ENCODE data around the gene CACNA2D3. TPM values are rescaled to one million over a fixed set of nuclear protein-coding genes. Genes with fewer than 3 reads are reported as not detected.
"Not testable (repeated sequence)": the region's sequence is repeated elsewhere in the genome, so short reads cannot be mapped to it uniquely, and the experiment has no call there.

Gene CACNA2D3
- total RNA-seq, 4 donors from 2014 or later: 0.83 to 5.0 (median 2.5) TPM

DNA sequence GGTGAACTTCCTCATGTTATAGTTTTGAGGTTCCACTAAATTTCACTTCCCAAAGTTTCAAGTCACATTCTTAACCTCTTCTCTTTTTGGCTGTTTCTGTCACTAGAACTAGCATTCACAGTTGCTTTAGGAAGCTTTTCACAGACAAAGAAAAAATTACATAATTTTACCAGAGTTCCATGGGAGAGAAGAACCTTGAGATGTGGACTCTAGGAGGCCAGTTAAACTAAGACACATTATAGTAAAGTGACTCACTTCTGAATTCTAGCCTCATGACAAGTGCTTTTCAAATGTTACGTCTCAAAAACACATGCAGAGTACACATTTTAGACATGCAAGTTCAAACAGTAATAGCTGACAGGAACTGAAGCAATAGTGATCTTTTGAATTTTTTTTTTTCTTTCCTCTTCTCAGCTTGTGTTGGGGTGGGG is 845.4 kb downstream of the CACNA2D3 start:
- intact Hi-C loops (cut with DNase I; ENCODE audit: low total_unique reads): no loop called here
- Histone ChIP-seq H3K4me1 (no peaks in the 10 kb centered on the region), H3K36me3 (no peaks in the 10 kb centered on the region), H3K9me3 (no peaks in the 10 kb centered on the region), H3K27ac (no peak overlapping the region), H3K27me3 (no peaks in the 10 kb centered on the region), H3K4me3 (no peak overlapping the region)
- TF ChIP-seq, protein P1, sequence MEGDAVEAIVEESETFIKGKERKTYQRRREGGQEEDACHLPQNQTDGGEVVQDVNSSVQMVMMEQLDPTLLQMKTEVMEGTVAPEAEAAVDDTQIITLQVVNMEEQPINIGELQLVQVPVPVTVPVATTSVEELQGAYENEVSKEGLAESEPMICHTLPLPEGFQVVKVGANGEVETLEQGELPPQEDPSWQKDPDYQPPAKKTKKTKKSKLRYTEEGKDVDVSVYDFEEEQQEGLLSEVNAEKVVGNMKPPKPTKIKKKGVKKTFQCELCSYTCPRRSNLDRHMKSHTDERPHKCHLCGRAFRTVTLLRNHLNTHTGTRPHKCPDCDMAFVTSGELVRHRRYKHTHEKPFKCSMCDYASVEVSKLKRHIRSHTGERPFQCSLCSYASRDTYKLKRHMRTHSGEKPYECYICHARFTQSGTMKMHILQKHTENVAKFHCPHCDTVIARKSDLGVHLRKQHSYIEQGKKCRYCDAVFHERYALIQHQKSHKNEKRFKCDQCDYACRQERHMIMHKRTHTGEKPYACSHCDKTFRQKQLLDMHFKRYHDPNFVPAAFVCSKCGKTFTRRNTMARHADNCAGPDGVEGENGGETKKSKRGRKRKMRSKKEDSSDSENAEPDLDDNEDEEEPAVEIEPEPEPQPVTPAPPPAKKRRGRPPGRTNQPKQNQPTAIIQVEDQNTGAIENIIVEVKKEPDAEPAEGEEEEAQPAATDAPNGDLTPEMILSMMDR (IDR thresholded peaks at IDR 0.05): no peak
- no peak for TF ChIP-seq POLR2A (IDR thresholded peaks at IDR 0.05)
- DNase-seq: no peak

DNA sequence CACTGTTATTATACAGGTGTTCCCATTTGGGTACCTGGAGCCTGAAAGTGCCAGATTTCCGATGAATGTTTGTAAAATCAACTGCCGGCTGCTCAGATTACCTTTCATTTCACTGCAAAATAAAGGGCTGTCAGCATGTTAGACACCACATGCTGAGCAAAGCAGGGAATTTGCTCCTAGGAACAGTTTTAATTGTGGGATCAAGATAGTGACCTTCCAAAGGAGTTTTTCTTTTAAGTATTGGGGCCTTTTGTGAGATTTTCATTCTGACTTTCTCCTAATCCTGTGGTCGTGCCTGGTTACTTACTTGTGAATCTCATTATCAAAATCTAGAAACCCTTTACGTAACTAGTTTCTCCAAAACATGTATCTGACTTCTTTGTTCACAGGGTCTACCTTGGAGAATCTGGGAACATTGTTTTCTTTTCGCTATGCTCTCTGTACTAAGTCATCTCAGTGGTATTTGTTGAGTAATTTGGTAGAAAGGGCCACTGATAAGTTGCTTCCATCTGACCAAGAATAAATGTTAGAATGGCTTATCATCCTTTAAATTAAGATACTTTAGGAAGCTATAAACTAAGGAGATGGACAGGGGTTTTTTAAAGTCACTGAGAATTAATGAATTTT is 846.3 kb downstream of the CACNA2D3 start:
- no peaks in the 10 kb centered on the region for H3K27me3 ChIP-seq
- no peaks in the 10 kb centered on the region for H3K4me1 ChIP-seq
- no peak overlapping the region for H3K27ac ChIP-seq
- H3K9me3 ChIP-seq: no peaks in the 10 kb centered on the region
- no peak for DNase-seq
- TF ChIP-seq, protein P1 (IDR thresholded peaks at IDR 0.05): no peak
- TF ChIP-seq POLR2A (IDR thresholded peaks at IDR 0.05): no peak
- intact Hi-C loops (cut with DNase I; ENCODE audit: low total_unique reads): no loop called here
- no peaks in the 10 kb centered on the region for H3K36me3 ChIP-seq
- no peak overlapping the region for H3K4me3 ChIP-seq

DNA sequence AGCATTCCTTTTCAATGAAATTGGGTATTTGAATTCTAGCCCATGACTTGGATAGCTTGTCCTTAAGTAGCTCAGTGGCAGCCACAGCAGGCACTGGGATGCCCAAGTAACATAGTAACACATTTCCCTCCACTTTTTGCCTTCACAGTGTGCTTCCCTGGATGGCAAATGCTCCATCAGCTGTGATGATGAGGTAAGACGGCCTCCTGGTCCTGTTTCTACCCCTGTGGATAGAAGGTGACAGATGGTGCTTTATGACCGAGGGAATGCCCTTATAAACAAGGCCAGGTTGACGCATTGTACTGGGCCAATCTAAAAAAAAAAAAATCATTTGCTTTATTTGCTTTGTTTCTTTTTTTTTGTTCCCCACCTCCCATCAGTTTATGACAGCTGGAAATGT is 847.3 kb downstream of the CACNA2D3 start:
- Histone ChIP-seq H3K9me3 (no peaks in the 10 kb centered on the region), H3K36me3 (no peaks in the 10 kb centered on the region), H3K27me3 (no peaks in the 10 kb centered on the region), H3K4me3 (no peak overlapping the region), H3K27ac (no peak overlapping the region), H3K4me1 (no peaks in the 10 kb centered on the region)
- intact Hi-C loops (cut with DNase I; ENCODE audit: low total_unique reads): no loop called here
- no peak for DNase-seq
- no peak for TF ChIP-seq POLR2A (IDR thresholded peaks at IDR 0.05)
- TF ChIP-seq, protein P1 (IDR thresholded peaks at IDR 0.05): no peak

DNA sequence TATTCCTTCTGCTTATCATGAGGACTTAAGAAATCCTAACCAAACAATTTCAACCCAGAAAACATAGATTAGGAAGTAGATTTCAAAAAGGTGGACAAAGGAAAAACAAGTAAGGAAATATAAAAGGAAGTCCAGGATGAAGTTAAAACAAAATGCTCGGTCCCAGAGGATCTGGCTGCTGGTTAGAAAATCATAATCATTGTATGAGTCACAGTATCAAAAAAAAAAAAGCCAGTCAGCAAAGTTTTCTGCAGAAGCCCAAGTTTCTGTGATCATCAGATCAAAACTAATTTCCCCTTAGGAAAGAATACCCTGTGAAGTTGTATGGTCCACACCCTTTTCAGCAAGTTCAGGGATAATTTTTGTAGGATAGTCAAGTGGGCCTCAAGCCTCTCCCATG is 848.5 kb downstream of the CACNA2D3 start:
- Histone ChIP-seq H3K4me3 (no peak overlapping the region), H3K36me3 (no peaks in the 10 kb centered on the region), H3K4me1 (no peaks in the 10 kb centered on the region), H3K9me3 (no peaks in the 10 kb centered on the region), H3K27ac (no peak overlapping the region), H3K27me3 (no peaks in the 10 kb centered on the region)
- intact Hi-C loops (cut with DNase I; ENCODE audit: low total_unique reads): no loop called here
- DNase-seq: no peak
- no peak for TF ChIP-seq POLR2A (IDR thresholded peaks at IDR 0.05)
- TF ChIP-seq, protein P1 (IDR thresholded peaks at IDR 0.05): no peak

DNA sequence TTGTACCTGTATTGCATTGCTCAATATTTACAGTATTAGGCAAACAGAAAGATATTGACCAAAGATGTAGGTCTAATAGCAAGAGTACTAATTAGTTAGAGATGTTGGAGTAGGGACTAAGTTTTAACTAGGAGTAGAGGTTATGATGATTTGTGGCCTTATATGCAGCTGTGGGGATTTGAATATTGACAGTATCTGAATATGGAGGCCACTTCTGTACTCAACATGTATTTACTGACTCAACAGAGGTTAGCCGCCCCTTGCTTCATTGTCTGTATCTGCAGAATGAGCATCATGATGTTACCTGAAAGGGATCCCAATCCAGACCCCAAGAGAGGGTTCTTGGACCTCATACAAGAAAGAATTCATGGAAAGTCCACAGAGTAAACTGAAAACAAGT is 855.1 kb downstream of the CACNA2D3 start:
- Histone ChIP-seq H3K4me3 (no peak overlapping the region), H3K36me3 (no peaks in the 10 kb centered on the region), H3K9me3 (no peaks in the 10 kb centered on the region), H3K27ac (no peak overlapping the region), H3K4me1 (no peaks in the 10 kb centered on the region), H3K27me3 (no peaks in the 10 kb centered on the region)
- no peak for DNase-seq
- intact Hi-C loops (cut with DNase I; ENCODE audit: low total_unique reads): no loop called here
- TF ChIP-seq POLR2A (IDR thresholded peaks at IDR 0.05): no peak
- TF ChIP-seq, protein P1 (IDR thresholded peaks at IDR 0.05): no peak

DNA sequence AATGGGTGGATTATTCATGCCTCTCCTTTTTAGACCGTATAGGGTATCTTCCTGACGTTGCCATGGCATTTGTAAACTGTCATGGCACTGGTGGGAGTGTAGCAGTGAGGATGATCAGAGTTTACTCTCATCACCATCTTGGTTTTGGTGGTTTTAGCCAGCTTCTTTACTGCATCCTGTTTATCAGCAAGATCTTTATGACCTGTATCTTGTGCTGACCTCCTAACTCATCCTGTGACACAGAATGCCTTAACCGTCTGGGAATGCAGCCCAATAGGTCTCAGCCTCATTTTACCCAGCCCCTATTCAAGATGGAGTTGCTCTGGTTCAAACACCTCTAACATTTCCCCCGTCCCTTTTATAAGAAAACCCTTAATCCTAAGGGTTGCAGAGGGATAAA is 855.6 kb downstream of the CACNA2D3 start:
- H3K36me3 ChIP-seq; H3K27ac ChIP-seq; H3K9me3 ChIP-seq; DNase-seq; H3K4me3 ChIP-seq; intact Hi-C loops (cut with DNase I; ENCODE audit: low total_unique reads); H3K27me3 ChIP-seq; H3K4me1 ChIP-seq: not testable (repeated sequence)

All from uterus (tissue), 4 donors.